Natural killer cell (primary cell): ENCODE measurements around the gene POLE3. TPM values are rescaled to one million over a fixed set of nuclear protein-coding genes. Genes with fewer than 3 reads are reported as not detected.

Experiments
- ATAC-seq, 3 donors: fragments of 150-1000 bp in 2 of 3; fragments of 200-7000 bp in 1 of 3; cut with Tn5 transposase; 1 replicate in 1 of 3; 2 replicates in 2 of 3; pipeline ENCODE4 v1.10.0; 2021; ENCODE audit warnings: mild to moderate bottlenecking in 2 of 3, moderate library complexity in 2 of 3
- DNase-seq, 2 donors: peaks; one replicate each; pipeline versions ENCODE4 v3.0.0 to v3.0.0-alpha.2; 2013 to 2021; ENCODE audit warnings: mixed read lengths in 1 of 2
- H3K27ac ChIP-seq: one replicate; pipeline ENCODE4 v1.5.1; 2013; ENCODE audit warnings: mild to moderate bottlenecking, low read length
- H3K27me3 ChIP-seq: one replicate; pipeline ENCODE4 v1.6.1; 2013; ENCODE audit warnings: low read length; ENCODE audit not compliant: control insufficient read depth, insufficient read depth
- H3K36me3 ChIP-seq: one replicate; pipeline ENCODE4 v1.6.1; 2013; ENCODE audit warnings: low read length; ENCODE audit not compliant: control insufficient read depth, insufficient read depth
- H3K4me1 ChIP-seq: one replicate; pipeline ENCODE4 v1.6.1; 2013; ENCODE audit warnings: low read length; ENCODE audit not compliant: control insufficient read depth, insufficient read depth
- H3K4me3 ChIP-seq: one replicate; pipeline ENCODE4 v1.5.1; 2013; ENCODE audit warnings: low read length
- H3K9me3 ChIP-seq: one replicate; pipeline ENCODE4 v1.6.1; 2013; ENCODE audit warnings: low read length; ENCODE audit not compliant: control insufficient read depth, insufficient read depth
- H3K27ac Mint-ChIP-seq, 2 donors: one replicate each; pipeline ENCODE4 v1.8.0; 2022; ENCODE audit warnings: mild to moderate bottlenecking in 2 of 2, mixed read lengths in 2 of 2, moderate library complexity in 1 of 2
- H3K27me3 Mint-ChIP-seq, 2 donors: one replicate each; pipeline ENCODE4 v1.8.0; 2022; ENCODE audit warnings: low read depth in 2 of 2, mixed read lengths in 2 of 2
- H3K36me3 Mint-ChIP-seq: one replicate; pipeline ENCODE4 v1.8.0; 2022; ENCODE audit warnings: mixed read lengths
- H3K4me1 Mint-ChIP-seq, 2 donors: one replicate each; pipeline ENCODE4 v1.8.0; 2022; ENCODE audit warnings: mixed read lengths in 2 of 2
- H3K4me3 Mint-ChIP-seq: one replicate; pipeline ENCODE4 v1.8.0; 2022; ENCODE audit warnings: mild to moderate bottlenecking, moderate library complexity, mixed read lengths
- H3K9me3 Mint-ChIP-seq, 2 donors: one replicate each; pipeline ENCODE4 v1.8.0; 2022; ENCODE audit warnings: mixed read lengths in 2 of 2
- WGBS: methylation state at CpG from one replicate; pipeline ENCODE4 v1.1.7; 2013; ENCODE audit warnings: missing lambda C conversion rate; ENCODE audit not compliant: insufficient coverage; 5-methylcytosine and 5-hydroxymethylcytosine counted together
- intact Hi-C: fragments of 100-400 bp; cut with micrococcal nuclease; formaldehyde crosslinking; loops from one replicate; pipeline ENCODE4 v1.14.2; 2022
- total RNA-seq, 4 donors: library from RNA; stranded (reverse); fragments of 120-200 nt in 1 of 4; gene quantifications; one replicate each; pipeline versions ENCODE4 v1.2.3 to v1.2.4, GENCODE V29; 2013 to 2022
- TF ChIP-seq, protein P1 (sequence below): fragments of 200-600 bp; IDR thresholded peaks from one replicate; pipeline ENCODE4 v1.8.0; 2022; ENCODE audit warnings: antibody characterized with exemption

Gene POLE3
- total RNA-seq, 3 donors from 2014 or later (not counting 1 experiment from before 2014, with no cell fraction given), result 59.2 to 66.7 (median 62.2) TPM

DNA sequence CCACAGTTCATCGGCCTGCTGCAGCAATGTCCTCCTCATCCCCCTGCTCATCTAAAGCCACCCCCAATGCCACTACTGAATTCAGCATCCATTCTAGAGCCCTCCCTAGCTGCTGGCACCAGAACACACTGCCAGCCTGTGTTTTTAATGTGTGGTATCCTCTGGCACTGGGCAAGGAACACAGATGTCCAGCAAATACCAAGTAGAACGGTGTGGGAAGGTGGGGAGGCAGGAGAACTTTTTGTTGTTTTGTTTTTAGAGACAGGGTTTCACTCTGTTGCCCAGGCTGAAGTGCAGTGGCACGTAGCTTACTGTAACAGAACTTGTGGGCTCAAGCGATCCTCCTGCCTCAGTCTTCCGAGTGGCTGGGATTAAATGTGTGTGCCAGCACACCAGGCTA, 38.4 kb downstream of the POLE3 start:
- ATAC-seq (no peak), DNase-seq (no peak)
- H3K9me3 ChIP-seq, result no peaks in the 10 kb centered on the region
- no peaks in the 10 kb centered on the region for H3K27me3 ChIP-seq
- TF ChIP-seq, protein P1, sequence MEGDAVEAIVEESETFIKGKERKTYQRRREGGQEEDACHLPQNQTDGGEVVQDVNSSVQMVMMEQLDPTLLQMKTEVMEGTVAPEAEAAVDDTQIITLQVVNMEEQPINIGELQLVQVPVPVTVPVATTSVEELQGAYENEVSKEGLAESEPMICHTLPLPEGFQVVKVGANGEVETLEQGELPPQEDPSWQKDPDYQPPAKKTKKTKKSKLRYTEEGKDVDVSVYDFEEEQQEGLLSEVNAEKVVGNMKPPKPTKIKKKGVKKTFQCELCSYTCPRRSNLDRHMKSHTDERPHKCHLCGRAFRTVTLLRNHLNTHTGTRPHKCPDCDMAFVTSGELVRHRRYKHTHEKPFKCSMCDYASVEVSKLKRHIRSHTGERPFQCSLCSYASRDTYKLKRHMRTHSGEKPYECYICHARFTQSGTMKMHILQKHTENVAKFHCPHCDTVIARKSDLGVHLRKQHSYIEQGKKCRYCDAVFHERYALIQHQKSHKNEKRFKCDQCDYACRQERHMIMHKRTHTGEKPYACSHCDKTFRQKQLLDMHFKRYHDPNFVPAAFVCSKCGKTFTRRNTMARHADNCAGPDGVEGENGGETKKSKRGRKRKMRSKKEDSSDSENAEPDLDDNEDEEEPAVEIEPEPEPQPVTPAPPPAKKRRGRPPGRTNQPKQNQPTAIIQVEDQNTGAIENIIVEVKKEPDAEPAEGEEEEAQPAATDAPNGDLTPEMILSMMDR, result no peak
- H3K27ac ChIP-seq, result no peak overlapping the region
- WGBS, result 92% methylated on average over 5 of the region's 5 CpGs
- peaks cover 17% of the 10 kb centered on the region for H3K36me3 ChIP-seq
- intact Hi-C loops, result no loop called here
- peaks cover 6 to 17% of the 10 kb centered on the region in 2 donors for H3K4me1 Mint-ChIP-seq
- H3K4me3 ChIP-seq, result no peak overlapping the region
- no peaks in the 10 kb centered on the region for H3K36me3 Mint-ChIP-seq
- H3K27ac Mint-ChIP-seq, result no peak overlapping the region
- H3K27me3 Mint-ChIP-seq, result no peaks in the 10 kb centered on the region
- no peaks in the 10 kb centered on the region for H3K9me3 Mint-ChIP-seq
- H3K4me1 ChIP-seq, result peaks cover 17% of the 10 kb centered on the region
- no peak overlapping the region for H3K4me3 Mint-ChIP-seq

DNA sequence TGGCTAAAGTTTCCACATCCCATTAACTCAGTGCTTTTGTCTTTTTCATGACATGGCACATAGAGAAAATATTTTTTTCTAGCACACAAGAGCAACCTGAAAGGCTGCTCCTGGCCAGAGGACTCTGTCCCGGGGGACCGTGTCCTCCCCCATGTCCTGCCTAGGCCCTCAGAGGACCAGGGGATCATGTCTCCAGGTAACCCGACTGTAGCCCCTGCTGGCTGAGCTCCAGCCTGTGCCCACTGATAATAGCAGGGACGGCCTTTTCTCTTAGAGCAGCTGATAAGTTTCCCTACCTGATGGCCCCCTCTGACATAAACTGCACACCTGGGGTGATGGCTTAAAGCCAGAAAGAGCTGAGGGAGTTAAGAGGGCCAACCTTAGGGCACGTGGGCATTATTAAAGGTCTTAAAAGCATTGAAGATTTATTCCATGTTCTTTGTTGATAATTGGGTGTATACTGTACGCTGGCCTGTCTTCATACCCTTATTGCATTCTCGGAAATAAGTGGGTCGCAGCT, 39.6 kb downstream of the POLE3 start:
- Mint-ChIP-seq H3K27ac (no peak overlapping the region), H3K9me3 (no peaks in the 10 kb centered on the region), H3K4me1 (peaks cover 6 to 16% of the 10 kb centered on the region in 2 donors), H3K36me3 (no peaks in the 10 kb centered on the region), H3K27me3 (no peaks in the 10 kb centered on the region), H3K4me3 (no peak overlapping the region)
- Histone ChIP-seq H3K27me3 (no peaks in the 10 kb centered on the region), H3K4me1 (peaks cover 9% of the 10 kb centered on the region), H3K4me3 (no peak overlapping the region), H3K36me3 (peaks cover 17% of the 10 kb centered on the region), H3K27ac (no peak overlapping the region), H3K9me3 (no peaks in the 10 kb centered on the region)
- intact Hi-C loops, result no loop called here
- no peak for ATAC-seq
- TF ChIP-seq, protein P1, result no peak
- WGBS, result 93% methylated on average over 8 of the region's 8 CpGs
- DNase-seq, result no peak

DNA sequence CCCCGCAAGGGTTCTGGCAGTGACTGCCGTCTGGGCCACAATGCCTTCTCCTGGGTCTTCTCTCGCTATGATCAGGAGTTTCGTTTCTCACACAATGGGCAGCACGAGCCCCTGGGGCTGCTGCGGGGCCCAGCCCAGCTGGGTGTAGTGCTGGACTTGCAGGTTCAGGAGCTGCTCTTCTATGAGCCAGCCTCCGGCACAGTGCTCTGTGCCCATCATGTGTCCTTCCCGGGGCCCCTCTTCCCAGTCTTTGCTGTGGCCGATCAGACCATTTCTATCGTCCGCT, 40.7 kb downstream of the POLE3 start:
- 92% methylated on average over 11 of the region's 11 CpGs for WGBS
- H3K27me3 Mint-ChIP-seq, result no peaks in the 10 kb centered on the region
- DNase-seq, result no peak
- TF ChIP-seq, protein P1, result no peak
- no peak for ATAC-seq
- H3K4me3 ChIP-seq, result no peak overlapping the region
- no peak overlapping the region for H3K27ac Mint-ChIP-seq
- no peak overlapping the region for H3K27ac ChIP-seq
- no peaks in the 10 kb centered on the region for H3K9me3 Mint-ChIP-seq
- H3K4me3 Mint-ChIP-seq, result no peak overlapping the region
- no peaks in the 10 kb centered on the region for H3K9me3 ChIP-seq
- H3K4me1 ChIP-seq, result no peaks in the 10 kb centered on the region
- intact Hi-C loops, result no loop called here
- no peaks in the 10 kb centered on the region for H3K36me3 Mint-ChIP-seq
- H3K4me1 Mint-ChIP-seq, result peaks cover 0 to 5% of the 10 kb centered on the region in 2 donors
- H3K36me3 ChIP-seq, result peaks cover 17% of the 10 kb centered on the region
- H3K27me3 ChIP-seq, result no peaks in the 10 kb centered on the region
